Mononuclear cell (primary cell): Measurements from ENCODE around the gene SCART1. TPM values are rescaled to one million over a fixed set of nuclear protein-coding genes. Genes with fewer than 3 reads are reported as not detected.
"Not testable (repeated sequence)": the region's sequence is repeated elsewhere in the genome, so short reads cannot be mapped to it uniquely, and the experiment has no call there.

ENCODE experiments used
- H3K27me3 ChIP-seq: 2 replicates; pipeline ENCODE4 v1.6.0; 2011; ENCODE audit warnings: low read length, control low read depth; ENCODE audit not compliant: insufficient read depth
- H3K4me1 ChIP-seq: 2 replicates; pipeline ENCODE4 v1.5.1; 2011; ENCODE audit warnings: mild to moderate bottlenecking, low read length, control low read depth; ENCODE audit not compliant: insufficient read depth
- H3K4me3 ChIP-seq: 2 replicates; pipeline ENCODE4 v1.5.1; 2011; ENCODE audit warnings: mild to moderate bottlenecking, low read length, moderate library complexity
- H3K9me3 ChIP-seq: 2 replicates; pipeline ENCODE4 v1.5.1; 2011; ENCODE audit warnings: low read depth, mild to moderate bottlenecking, control low read depth, low read length
- total RNA-seq: library from RNA; depleted of rRNA; stranded (reverse); fragments of >200 nt; gene quantifications from one replicate; pipeline ENCODE4 v1.2.3, GENCODE V29; 2012

Gene SCART1
- total RNA-seq, 1 donor, result 1.5 TPM

DNA sequence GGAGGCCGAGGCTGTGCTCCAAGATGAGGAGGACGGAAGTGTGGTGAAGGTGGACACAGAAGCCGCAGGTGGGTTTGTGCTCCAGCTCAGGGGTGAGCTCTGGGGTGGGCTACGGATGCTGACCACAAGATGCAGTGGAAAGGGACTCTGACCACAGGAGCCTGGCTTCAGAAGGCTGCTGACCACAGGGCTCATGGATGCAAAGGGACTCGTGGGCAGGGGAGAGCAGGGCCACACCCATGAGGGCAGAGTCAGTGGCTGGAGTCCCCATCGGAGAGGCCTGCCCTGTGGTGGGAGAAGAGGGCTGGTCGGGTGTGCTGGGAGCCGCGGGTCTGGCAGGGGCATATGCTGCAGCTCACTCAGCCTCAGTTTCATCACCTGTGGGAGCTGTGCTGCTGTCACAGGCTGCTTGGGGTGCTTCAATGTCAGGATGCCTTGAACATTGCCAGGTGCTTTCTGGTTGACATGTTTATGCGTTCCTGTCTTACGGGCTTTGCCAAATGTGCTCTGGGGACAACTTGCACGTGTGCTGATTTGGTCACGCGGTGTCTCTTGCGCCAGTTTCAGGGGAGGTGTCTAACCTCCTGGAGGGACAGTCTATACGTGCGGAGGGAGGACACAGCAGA, 13.7 kb downstream of the SCART1 start:
- no peaks in the 10 kb centered on the region for H3K9me3 ChIP-seq
- no peak overlapping the region for H3K4me3 ChIP-seq
- no peaks in the 10 kb centered on the region for H3K27me3 ChIP-seq
- no peaks in the 10 kb centered on the region for H3K4me1 ChIP-seq

DNA sequence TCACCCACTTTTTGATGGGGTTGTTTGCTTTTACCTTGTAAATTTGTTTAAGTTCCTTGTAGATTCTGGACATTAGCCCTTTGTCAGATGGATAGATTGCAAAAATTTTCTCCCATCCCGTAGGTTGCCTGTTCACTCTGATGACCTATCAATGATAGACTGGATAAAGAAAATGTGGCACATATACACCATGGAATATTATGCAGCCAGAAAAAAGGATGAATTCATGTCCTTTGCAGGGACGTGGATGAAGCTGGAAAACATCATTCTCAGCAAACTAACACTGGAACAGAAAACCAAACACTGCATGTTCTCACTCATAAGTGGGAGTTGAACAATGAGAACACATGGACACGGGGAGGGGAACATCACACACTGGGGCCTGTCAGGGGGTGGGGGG, 15.5 kb downstream of the SCART1 start:
- H3K4me3 ChIP-seq, H3K9me3 ChIP-seq: not testable (repeated sequence)

DNA sequence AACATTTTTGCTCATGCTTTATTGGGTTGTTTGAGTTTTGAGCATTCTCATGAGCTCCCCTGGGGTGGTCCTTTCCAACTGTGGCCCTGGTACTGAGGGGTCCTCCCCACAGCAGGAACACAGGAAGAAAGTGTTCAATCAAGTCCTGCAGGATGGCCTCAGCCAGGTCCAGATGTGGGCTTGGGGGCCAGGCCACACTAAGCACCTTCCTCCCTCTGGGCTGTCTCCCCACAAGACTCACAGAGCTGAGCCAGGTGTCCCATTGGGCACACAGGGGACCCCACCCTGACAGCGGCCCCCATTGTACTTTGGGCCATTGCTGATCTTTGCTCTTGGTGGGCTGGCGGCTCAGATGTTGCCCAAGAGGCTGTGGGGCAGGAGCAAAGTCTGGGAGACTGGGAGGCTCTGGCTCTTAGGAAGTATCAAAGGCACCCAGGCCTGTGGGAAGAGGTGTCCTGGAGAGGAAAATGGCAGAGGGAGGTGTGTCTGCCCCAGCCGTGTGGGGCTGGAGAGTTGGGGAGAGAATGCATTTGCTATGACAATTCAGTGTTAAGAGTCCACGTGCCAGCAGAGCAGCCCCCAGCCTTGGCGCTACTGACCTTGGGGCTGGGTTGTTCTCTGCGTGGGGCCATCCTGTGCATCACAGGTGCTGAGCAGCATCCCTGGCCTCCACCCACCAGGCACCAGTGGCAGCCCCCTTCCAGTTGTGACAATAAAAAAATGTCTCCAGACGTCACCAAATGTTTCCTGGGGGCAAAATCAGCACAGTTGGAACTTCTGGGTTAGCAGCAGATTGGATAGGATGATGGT, 17.8 kb downstream of the SCART1 start:
- peaks cover 10% of the 10 kb centered on the region for H3K4me1 ChIP-seq
- no peaks in the 10 kb centered on the region for H3K27me3 ChIP-seq
- no peak overlapping the region for H3K4me3 ChIP-seq
- no peaks in the 10 kb centered on the region for H3K9me3 ChIP-seq

More for the DNA sequence above, 15.5 kb downstream of the SCART1 start:
- H3K4me1 ChIP-seq, H3K27me3 ChIP-seq: not testable (repeated sequence)

DNA sequence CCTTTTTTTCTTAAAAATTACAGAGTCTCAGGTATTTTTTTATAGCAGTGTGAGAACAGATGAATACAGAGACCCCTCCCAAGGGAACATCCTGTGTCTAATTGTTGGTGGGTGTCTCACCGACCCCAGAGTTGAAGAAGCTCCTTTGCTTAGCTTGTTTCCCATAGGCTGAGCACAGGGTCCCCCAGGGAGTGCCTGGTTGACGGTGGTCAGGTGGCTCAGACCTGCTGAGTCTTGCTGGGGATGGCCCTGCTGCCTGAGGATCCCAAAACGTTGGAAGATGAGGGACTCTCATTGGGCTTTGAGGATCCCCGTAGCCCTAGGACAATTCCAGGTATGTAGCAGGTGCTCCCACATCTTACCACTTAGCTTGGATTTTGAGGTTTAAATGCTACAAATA, 19.5 kb downstream of the SCART1 start:
- Histone ChIP-seq H3K9me3 (no peaks in the 10 kb centered on the region), H3K4me1 (peaks cover 10% of the 10 kb centered on the region), H3K27me3 (no peaks in the 10 kb centered on the region), H3K4me3 (no peak overlapping the region)

DNA sequence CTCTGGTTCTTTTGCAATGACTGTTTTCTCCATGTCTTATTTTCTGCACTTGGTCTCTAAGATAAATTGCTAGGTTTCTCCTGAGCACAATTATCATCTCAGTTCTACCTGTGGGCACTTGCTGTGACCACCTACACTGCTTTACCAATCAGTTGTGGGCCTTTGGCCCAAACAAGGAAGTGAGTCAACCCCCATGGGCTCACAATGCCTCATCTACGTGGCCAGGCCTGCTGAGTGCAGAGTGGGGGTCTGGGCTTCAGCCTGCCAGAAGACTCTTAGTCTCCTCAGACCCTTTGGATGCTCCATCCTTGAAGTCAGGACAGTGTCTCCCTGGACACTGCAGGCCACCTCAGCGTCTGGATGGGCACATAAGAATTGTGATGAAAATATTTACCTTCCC, 20.3 kb downstream of the SCART1 start:
- Histone ChIP-seq H3K4me3 (no peak overlapping the region), H3K27me3 (no peaks in the 10 kb centered on the region), H3K9me3 (no peaks in the 10 kb centered on the region), H3K4me1 (peaks cover 10% of the 10 kb centered on the region)

DNA sequence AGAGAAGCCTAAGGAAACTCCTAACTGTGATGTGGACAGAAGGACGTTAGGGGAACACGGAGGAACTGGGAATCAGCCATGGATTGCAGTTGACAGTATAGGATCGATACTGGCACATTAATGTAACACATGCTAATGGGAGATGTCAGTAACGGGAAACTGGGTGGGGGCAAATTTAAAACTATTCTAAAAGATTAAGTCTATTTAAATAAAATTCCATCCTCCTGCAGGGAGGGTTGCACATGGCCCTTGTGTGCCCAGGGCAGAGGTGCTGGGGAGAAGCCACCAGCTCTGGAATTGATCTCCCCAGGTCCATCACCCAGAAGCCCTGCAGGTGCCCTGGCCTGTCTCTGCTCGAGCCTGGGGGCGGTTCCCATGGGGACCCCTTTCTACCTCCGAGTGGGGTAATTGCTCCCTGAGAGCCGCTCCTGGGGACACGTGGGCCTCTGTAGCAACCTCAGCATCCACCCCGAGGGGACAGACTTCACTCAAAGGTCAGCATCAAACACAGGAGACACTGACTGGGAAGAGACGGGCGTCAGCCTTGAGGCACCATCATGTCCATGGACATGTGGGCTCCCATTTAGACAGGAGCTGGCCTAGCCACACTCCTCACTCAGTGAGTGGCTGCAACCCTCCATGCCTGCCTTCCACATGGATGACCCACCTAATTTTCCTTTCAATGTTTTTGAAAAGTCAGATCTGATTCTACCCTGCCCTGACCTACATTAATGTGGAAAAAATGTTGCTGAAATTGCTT, 21.1 kb downstream of the SCART1 start:
- Histone ChIP-seq H3K4me3 (no peak overlapping the region), H3K4me1 (peaks cover 10% of the 10 kb centered on the region), H3K9me3 (no peaks in the 10 kb centered on the region), H3K27me3 (no peaks in the 10 kb centered on the region)

DNA sequence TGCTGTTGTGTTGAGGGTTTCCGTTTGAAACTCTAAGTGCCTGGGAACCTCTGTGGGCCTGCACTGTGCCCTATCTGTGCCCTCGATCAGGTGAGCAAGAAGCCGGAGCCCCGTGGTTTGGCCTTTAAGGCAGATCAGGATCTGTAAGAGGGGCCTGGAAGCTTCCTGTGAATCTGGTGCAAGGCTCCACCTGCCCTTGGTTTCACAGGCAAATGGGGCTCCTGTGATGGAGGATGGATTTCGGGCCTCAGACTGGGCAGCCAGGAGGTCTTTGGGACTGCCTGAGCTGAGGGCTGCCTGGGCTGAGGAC, 21.6 kb downstream of the SCART1 start:
- Histone ChIP-seq H3K4me3 (no peak overlapping the region), H3K27me3 (no peaks in the 10 kb centered on the region), H3K4me1 (peaks cover 10% of the 10 kb centered on the region), H3K9me3 (no peaks in the 10 kb centered on the region)

DNA sequence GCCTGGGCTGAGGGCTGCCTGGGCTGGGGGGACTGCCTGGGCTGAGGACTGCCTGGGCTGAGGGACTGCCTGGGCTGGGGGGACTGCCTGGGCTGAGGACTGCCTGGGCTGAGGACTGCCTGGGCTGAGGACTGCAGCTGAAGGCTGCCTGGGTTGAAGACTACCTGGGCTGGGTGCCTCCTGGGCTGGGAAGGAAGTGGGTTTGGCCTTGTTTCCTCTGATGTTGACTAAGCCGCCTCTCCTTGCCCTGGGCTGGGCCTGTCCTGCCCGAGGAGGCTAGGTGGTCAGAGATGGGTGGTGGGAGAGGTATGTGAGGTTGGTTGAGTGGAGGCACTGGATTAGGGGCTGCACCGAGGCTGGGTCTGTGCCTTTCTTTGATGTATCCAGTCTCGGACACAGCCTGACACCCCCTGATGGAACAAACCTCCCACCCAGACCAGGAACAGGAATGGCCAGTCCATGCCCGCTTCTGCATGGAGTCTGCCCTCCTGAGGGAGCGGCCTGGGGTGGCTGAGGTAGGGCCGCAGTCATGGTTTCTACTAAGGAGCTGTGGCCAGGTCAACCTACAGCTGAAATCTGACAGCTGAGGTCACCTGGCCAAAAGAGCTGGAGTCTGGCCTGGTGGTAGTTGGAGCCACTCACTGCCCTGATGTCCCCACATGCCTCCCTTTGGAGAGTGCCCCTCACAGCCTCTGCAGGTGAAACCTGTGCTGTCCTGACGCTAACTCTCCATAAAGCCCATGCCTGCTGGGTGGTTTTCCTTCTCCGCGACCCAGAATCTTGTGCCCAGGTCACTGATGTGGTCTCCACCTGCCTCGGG, 22.3 kb downstream of the SCART1 start:
- no peaks in the 10 kb centered on the region for H3K27me3 ChIP-seq
- H3K9me3 ChIP-seq, result no peaks in the 10 kb centered on the region
- peaks cover 10% of the 10 kb centered on the region for H3K4me1 ChIP-seq
- H3K4me3 ChIP-seq, result no peak overlapping the region

DNA sequence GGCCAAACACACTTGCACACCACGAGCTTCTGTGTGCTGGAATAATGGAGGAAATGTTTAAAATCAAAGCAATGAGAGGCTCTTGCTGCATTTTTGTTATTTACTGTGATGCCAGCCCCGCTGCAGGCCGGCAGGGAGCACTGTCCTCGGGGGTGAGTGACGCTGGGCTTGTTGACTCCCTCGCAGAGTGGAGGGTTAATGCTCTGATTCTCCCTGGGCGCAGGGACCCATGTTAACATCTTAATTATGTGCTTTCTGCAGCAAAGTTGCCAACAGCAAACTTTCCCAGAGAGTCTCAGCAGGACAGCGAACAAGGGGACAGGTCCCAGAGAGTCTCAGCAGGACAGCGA, 22.9 kb downstream of the SCART1 start:
- Histone ChIP-seq H3K4me3 (no peak overlapping the region), H3K27me3 (no peaks in the 10 kb centered on the region), H3K4me1 (peaks cover 10% of the 10 kb centered on the region), H3K9me3 (no peaks in the 10 kb centered on the region)

DNA sequence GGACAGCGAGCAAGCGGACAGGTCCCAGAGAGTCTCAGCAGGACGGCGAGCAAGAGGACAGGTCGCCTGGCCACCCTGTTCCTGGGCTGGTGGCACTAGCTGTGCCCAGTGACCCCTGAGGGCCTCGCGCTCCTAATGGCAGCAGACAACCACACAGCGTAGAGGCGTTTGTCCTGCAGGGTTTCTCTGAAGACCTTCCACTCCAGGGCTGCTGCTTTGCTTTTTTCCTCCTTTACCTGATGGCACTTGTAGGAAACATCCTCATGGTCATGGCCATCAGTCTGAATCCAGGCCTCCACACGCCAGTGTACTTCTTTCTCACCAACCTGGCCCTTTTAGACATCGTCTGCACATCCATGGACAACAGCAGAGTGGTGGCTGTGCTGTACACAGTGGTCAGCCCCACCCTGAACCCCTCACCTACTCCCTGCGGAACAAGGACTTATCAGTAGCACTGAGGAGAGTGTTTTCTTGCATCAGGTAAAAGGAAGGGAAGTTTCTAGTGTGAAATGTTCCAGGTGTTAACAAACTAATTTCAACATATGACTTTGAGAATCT, 27.4 kb downstream of the SCART1 start:
- Histone ChIP-seq H3K4me3 (no peak overlapping the region), H3K9me3 (peaks cover 24% of the 10 kb centered on the region), H3K27me3 (no peaks in the 10 kb centered on the region), H3K4me1 (no peaks in the 10 kb centered on the region)

DNA sequence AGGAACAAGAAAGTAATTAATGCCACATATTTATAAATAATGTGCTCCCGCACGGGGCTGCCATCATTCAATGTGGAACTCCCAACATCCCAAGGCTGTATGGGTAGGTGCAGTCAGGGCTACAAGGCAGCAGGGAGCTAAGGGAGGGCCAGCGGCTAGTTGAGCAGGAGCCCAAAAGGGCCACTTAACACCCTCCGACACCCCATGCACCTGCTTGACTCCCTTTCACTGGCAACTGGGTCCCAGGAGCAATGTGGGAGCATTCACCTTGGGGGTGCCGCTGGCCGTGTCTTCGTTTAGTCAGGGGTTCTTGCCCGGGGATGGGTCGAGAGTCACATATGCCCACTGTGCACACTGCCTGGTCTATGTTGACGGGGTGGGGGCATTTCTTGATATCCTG, 27.9 kb downstream of the SCART1 start:
- no peak overlapping the region for H3K4me3 ChIP-seq
- no peaks in the 10 kb centered on the region for H3K27me3 ChIP-seq
- H3K9me3 ChIP-seq, result peaks cover 29% of the 10 kb centered on the region
- no peaks in the 10 kb centered on the region for H3K4me1 ChIP-seq

DNA sequence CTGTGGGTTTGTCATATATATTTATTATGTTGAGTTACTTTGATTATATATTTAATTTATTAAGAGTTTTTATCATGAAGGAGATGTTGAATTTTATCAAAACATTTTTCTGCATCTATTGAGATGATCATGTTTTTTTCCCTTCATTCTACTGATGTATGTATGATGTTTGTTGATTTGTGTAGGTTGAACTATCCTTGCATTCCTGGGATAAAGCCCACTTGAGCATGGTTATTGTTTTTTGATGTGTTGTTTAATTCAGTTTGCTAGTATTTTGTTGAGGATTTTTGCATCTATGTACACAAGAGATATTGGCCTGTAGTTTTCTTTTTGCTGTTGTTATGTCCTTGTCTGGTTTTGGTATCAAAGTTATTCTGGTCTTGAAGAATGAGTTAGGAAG, 31.1 kb downstream of the SCART1 start:
- Histone ChIP-seq H3K27me3 (no peaks in the 10 kb centered on the region), H3K9me3 (peaks cover 43% of the 10 kb centered on the region), H3K4me3 (no peak overlapping the region), H3K4me1 (no peaks in the 10 kb centered on the region)

DNA sequence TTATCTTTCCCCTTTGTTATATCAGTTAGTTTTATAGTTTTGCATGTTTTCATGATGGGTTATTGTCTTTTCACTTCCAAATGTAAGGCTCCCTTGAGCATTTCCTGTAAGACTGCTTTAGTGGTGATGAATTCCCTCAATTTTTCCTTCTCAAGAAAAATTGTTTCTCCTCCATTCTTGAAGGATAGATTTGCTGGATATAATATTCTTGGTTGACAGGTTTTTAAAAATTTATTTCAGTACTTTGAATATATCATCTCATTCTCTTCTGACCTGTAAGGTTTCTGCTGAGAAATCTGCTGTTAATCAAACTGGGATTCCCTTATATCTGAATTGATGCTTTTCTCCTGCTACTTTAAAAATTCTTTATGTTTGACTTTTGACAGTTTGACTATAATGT, 33.3 kb downstream of the SCART1 start:
- Histone ChIP-seq H3K9me3 (peaks cover 43% of the 10 kb centered on the region), H3K4me3 (no peak overlapping the region), H3K4me1 (no peaks in the 10 kb centered on the region), H3K27me3 (no peaks in the 10 kb centered on the region)

DNA sequence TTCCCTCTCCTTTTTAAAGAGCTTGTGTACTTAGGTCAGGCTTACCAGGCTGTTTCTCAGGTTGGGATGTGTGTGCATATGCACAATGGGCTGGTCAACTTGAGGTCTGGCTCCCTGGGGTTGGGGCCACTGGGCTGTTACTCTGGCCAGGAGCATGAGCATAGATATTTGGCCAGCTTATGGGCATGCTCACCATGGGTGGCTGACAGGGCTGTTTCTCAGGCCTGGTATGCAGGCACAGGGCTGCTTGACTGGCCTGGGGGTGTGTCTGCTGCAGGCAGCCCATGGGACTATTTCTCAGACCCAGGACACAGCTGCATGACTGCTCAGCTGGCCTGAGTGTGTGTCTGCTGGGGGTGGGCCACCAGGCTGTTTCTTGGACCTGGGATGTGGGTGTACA, 34.6 kb downstream of the SCART1 start:
- Histone ChIP-seq H3K4me3 (no peak overlapping the region), H3K27me3 (no peaks in the 10 kb centered on the region), H3K4me1 (no peaks in the 10 kb centered on the region), H3K9me3 (peaks cover 43% of the 10 kb centered on the region)
